IPS-20b (cell line): ENCODE data around the gene LCN12.

ENCODE experiments used
- H3K27ac ChIP-seq: one replicate; pipeline ENCODE4 v1.5.1; 2013; ENCODE audit warnings: low read length
- H3K27me3 ChIP-seq: 2 replicates; pipeline ENCODE4 v1.6.1; 2013; ENCODE audit warnings: mild to moderate bottlenecking, low read length, inconsistent platforms; ENCODE audit not compliant: insufficient read depth
- H3K36me3 ChIP-seq: 2 replicates; pipeline ENCODE4 v1.6.1; 2013; ENCODE audit warnings: low read depth, mild to moderate bottlenecking, inconsistent platforms, low read length, moderate library complexity; ENCODE audit not compliant: insufficient read depth
- H3K4me1 ChIP-seq: 2 replicates; pipeline ENCODE4 v1.6.1; 2013; ENCODE audit warnings: mild to moderate bottlenecking, control low read depth, inconsistent platforms, low read length, moderate library complexity; ENCODE audit not compliant: insufficient read depth
- H3K4me3 ChIP-seq: 2 replicates; pipeline ENCODE4 v1.5.1; 2013; ENCODE audit warnings: mild to moderate bottlenecking, low read length, inconsistent platforms
- H3K9ac ChIP-seq: 2 replicates; pipeline ENCODE4 v1.6.1; 2013; ENCODE audit warnings: low read depth, mild to moderate bottlenecking, inconsistent platforms, low read length, moderate library complexity
- H3K9me3 ChIP-seq: 2 replicates; pipeline ENCODE4 v1.6.1; 2013; ENCODE audit warnings: mild to moderate bottlenecking, low read depth, low read length, inconsistent platforms; ENCODE audit not compliant: insufficient read depth

LCN12 gene, protein sequence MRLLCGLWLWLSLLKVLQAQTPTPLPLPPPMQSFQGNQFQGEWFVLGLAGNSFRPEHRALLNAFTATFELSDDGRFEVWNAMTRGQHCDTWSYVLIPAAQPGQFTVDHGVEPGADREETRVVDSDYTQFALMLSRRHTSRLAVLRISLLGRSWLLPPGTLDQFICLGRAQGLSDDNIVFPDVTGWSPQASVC

DNA sequence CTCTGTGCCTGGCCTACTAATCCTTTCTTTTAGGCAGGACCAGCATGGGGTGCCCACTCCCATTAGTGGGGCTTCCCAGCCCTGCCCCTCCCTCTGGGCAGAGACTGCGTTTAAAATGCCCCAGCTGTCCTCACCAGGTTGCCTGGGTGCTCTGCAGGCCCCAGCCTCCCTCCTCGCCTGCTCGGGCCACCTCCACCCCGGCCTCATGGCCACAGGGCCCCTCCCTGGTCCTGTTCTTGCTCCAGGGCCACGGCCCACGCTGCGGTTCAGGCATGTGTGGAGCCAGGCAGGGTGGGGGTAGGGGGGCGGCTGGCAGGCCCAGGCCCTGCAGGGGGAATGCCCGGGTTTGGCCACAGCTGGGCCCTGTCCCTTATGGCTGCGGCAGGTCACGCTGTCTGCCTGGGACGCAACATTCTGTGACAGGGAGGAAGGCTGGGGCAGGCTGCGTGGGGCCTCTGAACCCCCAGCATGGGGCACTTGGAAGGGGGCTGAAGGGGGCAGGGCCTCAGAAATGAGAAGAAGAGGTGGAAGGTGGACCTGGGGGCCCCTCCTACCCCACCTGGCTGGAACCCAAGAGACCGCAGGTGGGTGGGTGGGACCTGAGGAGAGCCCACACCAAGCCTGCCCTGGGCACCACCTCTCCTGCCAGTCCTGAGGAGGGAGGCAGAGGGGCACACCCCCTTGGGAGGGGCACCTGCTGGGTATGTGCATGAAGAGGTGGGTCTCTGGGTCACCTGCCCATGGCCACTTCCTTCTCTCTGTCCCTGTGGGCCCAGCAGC lies at the start of gene LCN12:
Gene LCN12, plus strand, starts transcription at position 733 of the 780 bp plus-strand sequence. CDS start 55 bp downstream, outside the sequence.
- no peaks in the 10 kb centered on the region for H3K9me3 ChIP-seq
- no peak within 1 kb of the TSS for H3K27ac ChIP-seq

DNA sequence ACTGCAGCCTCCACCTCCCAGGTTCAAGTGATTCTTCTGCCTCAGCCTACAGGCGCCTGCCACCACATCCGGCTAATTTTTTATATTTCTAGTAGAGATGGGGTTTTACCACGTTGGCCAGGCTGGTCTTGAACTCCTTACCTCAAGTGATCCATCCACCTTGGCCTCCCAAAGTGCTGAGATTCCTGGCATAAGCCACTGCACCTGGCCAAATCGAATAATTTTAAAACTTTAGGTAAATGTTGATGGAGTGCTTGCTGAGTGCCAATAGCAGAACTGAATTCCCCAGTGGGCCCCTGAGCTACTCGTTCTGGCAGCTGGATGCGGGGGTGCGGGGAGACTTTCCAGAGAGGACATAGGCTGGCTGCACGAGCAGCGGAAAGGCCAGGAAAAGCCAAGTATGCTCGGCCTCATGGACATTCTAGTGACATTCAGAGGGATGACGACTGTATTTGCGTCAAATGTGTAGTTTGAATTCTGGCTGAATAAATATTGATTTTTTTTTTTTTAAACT lies 49.0 kb upstream of the LCN12 start:
- no peak overlapping the region for H3K9ac ChIP-seq
- H3K27ac ChIP-seq, result no peak overlapping the region

More for the DNA sequence above, at the start of gene LCN12:
- no peak within 1 kb of the TSS for H3K4me3 ChIP-seq
- H3K9ac ChIP-seq, result no peak within 1 kb of the TSS
- H3K27me3 ChIP-seq, result no peaks in the 10 kb centered on the region
- no peaks in the 10 kb centered on the region for H3K36me3 ChIP-seq
- peaks cover 5% of the 10 kb centered on the region; the same call in 1 of the 2 replicates for H3K4me1 ChIP-seq

DNA sequence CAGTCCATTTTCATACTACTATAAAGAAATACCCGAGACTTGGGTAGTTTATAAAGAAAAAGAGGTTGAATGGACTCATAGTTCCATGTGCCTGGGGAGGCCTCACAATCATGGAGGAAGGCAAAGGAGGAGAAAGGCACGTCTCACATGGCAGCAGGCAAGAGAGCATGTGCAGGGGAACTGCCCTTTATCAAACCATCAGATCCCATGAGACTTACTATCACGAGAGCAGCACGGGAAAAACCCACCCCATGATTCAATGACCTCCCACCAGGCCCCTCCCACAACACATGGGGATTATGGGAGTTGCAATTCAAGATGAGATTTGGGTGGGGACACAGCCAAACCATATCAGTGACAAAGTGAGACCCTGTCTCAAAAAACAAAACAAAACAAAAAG lies 45.8 kb upstream of the LCN12 start:
- H3K27ac ChIP-seq, result no peak overlapping the region
- no peaks in the 10 kb centered on the region for H3K27me3 ChIP-seq
- no peaks in the 10 kb centered on the region for H3K4me1 ChIP-seq
- H3K4me3 ChIP-seq, result no peak overlapping the region
- no peak overlapping the region for H3K9ac ChIP-seq
- H3K36me3 ChIP-seq, result peaks cover 73% of the 10 kb centered on the region
- H3K9me3 ChIP-seq, result no peaks in the 10 kb centered on the region

More for the DNA sequence above, 49.0 kb upstream of the LCN12 start:
- Histone ChIP-seq H3K36me3 (peaks cover 73% of the 10 kb centered on the region), H3K9me3 (no peaks in the 10 kb centered on the region), H3K4me3 (no peak overlapping the region), H3K4me1 (no peaks in the 10 kb centered on the region), H3K27me3 (no peaks in the 10 kb centered on the region)

DNA sequence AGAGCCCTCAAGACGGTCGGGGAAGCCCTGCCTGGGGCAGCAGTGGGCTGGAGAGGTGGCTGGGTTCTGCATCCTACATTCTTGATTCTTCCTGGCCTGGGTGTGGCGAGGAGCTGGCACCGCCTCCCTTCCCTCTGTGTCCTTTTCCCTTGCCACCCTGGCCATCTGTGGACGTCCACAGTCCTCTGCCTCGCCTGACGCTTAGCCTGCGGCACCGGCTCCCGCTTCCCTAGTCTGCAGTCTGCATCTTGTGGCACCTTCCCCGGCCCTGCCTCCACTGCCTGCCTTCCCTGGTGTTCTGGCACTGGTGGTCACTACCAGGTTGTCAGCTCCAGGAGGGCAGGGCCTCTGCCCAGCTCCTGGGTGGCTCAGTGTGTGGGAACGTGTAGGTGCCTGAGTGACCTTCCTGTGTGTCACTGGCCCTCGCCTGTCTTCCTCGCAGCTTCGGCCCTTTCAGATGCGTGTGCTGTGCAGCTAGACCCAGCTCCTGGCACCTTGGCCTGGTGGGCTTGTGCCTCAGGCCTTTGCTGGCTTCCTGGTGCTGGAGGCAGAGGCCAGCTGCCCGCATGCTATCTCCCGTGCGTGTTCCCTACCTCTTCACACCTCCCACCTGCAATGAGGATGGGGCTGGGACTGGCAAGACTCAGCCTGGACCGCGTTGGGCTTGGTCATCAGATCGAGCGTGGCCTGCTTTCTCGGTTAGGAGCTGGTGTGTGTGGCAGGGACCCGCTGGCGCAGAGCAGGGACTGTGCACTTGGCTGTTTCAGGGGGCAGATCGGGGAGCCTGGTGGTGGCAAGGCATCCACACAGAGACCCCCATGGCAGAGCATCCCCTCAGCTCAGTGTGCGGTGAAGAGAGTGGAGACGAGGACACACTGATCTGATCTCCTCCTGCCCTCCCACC lies 44.8 kb upstream of the LCN12 start:
- Histone ChIP-seq H3K36me3 (peaks cover 66% of the 10 kb centered on the region), H3K9me3 (no peaks in the 10 kb centered on the region), H3K27ac (no peak overlapping the region), H3K27me3 (no peaks in the 10 kb centered on the region), H3K4me1 (no peaks in the 10 kb centered on the region), H3K9ac (no peak overlapping the region), H3K4me3 (no peak overlapping the region)

DNA sequence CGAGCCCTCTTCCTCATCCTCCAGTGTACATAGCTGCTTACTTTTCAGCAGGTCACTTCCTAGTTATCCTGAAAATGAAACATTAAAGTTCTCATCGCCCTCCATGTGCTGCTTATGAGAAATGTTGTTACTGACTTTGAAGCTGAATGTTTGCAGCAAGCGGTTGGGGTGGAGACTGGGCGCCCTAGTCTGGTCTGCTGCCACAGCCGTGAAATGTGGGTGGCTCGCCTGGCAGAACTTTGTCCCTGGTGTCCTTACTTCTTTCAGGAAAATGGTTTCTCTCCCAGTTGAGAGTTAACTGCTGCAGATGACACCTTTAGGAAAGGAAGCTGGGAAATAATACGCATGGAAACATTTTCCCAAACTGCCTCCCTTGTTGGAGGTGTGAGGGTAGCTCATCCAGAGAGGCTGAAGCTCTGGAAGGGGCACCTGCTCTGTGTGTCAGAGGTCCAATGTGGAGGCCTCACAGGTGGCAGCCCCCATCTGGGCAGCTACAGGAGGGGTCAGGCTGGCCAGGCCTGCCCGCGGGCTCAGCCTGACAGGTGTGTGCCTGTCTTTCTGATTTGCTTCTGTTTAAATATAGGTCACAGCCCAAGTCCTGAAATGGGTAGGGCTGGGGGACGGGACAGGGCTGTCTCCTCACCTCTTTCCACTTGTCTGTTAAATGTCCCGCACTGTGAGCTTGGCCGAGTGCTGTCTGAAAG lies 41.7 kb upstream of the LCN12 start:
- H3K9me3 ChIP-seq, result no peaks in the 10 kb centered on the region
- H3K27ac ChIP-seq, result no peak overlapping the region
- H3K9ac ChIP-seq, result no peak overlapping the region
- no peaks in the 10 kb centered on the region for H3K4me1 ChIP-seq
- no peak overlapping the region for H3K4me3 ChIP-seq
- H3K27me3 ChIP-seq, result no peaks in the 10 kb centered on the region
- H3K36me3 ChIP-seq, result peaks cover 71% of the 10 kb centered on the region

DNA sequence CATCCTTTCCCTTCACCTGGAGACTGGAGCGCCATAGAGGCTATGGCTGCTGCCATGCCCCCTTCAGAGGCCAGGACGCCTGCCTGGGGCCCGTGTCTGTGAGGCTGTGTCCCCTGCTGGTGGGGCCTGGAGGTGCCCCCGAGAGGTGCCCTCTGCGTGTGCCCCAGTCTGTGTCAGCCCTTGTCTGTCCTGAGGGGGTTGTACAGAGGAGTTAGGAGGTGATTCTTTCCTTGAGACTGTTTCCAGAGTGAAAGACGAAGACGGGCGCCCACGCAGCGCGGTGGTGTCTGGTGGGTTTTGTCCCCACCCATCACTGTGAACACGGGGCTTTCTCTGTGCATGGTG lies 41.2 kb upstream of the LCN12 start:
- Histone ChIP-seq H3K9me3 (no peaks in the 10 kb centered on the region), H3K4me1 (no peaks in the 10 kb centered on the region), H3K9ac (no peak overlapping the region), H3K27ac (no peak overlapping the region), H3K27me3 (no peaks in the 10 kb centered on the region), H3K4me3 (no peak overlapping the region), H3K36me3 (peaks cover 74% of the 10 kb centered on the region)

DNA sequence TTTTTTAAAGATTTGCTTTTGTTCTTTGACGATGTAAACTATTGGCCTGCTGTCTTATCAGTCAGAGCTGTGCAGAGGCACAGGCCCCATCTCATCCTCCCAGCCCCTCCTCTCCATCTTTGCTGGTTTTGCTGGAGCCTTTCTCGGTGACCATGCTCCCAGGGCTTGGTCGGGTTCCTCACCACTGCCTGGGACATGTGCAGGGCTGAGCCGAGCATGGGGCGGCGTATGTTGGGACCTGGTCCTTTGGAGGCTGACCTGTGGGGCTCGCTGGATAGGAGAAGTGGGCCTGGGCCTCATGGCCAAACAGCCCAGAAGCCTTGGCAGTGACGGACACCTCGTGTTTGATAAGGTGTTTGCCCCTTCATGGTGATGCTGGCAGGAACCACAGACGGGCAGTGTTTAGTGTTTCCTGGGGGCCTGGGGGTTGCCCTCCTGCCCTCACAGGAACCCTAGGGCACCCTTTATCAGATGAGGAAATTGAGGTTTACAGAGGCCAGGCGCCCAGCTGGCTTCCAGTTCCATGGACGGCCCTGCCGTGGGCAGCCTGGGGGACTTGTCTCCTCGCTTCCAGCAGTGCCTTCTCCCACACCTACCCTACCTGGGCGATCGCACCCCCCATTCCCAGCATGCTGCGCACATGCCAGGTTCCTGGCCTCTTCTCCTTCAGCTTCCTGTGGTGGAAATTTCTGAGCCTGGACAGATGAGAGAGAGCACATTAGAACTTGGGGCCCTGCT lies 38.2 kb upstream of the LCN12 start:
- H3K27ac ChIP-seq, result no peak overlapping the region
- peaks cover 72% of the 10 kb centered on the region for H3K36me3 ChIP-seq
- no peak overlapping the region for H3K4me3 ChIP-seq
- H3K9me3 ChIP-seq, result no peaks in the 10 kb centered on the region
- H3K27me3 ChIP-seq, result no peaks in the 10 kb centered on the region
- H3K4me1 ChIP-seq, result no peaks in the 10 kb centered on the region
- H3K9ac ChIP-seq, result no peak overlapping the region

DNA sequence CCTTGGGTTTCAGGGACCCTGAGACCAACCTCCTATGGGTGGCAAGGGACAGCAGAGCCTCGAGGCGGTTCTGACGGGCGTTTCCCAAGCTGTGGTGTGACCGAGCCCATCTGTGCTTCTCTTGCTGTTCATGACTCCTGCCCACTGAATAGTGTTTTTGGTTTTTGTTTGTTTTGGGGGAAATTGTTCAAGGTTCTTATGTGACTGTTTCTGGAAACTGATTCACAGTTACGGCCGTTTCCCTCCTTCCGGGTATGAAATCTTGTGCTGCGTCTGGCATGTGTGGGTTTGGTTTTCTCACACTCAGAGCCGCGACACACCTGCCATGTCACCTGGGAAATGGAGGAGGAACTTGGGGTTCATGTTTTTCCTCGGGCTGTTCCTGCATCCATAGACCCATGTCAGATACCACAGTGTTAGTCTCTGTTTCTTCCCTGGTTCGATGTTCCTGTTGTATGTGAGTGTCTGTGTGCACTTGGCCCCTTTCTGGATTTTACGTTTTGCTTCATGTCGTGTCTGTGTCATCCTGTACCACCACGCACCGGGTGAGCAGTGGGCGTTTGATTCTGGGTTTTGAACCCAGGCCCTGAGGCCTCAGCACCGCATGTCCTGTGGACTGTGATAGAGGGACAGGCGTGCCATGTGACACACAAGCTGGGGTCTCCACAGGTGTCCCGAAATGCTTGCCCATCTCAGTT lies 36.3 kb upstream of the LCN12 start:
- Histone ChIP-seq H3K27ac (no peak overlapping the region), H3K4me3 (no peak overlapping the region), H3K36me3 (peaks cover 69% of the 10 kb centered on the region), H3K9me3 (no peaks in the 10 kb centered on the region), H3K9ac (no peak overlapping the region), H3K4me1 (no peaks in the 10 kb centered on the region), H3K27me3 (no peaks in the 10 kb centered on the region)

DNA sequence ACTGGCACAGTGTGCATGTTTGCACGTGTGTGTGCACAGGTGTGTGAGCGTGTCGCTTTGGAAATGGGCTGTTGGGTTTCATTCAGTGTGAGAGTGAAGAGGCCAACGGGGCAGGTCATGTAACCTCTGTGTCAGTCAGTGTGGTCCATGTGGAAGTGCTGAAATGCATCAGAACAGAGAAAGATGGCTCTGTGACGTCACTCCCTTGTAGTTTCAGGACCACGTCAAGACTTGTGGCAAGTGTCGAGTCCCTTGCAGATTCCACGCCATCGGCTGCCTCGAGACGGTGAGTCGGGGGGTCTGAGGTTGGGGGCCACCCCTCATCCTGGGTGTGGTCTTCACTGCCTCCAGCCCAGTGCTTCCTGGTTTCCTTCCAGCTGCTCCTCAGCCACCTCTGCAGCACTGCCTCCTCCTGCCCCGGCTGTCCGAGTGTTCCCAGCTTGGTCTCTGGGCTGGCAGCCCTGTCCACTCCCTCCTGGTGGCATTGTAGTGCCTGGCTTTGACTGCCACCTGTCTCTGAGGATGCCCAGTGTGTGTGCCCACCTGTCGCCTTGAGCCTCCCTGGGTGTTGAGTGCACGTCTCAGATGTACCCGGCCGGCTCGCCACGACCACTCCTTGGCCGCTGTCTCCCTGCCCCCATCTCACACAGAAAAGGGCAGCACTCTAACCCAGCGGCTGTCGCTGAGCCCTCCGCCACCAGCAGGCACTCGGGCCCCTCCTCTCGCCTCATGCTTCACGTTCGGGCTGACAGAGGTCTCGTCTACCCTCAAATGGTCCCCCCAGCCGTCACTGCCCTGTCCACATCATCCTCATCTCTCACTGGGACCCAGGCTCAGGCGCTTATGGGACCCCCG lies 35.5 kb upstream of the LCN12 start:
- Histone ChIP-seq H3K27me3 (no peaks in the 10 kb centered on the region), H3K4me3 (no peak overlapping the region), H3K4me1 (no peaks in the 10 kb centered on the region), H3K9me3 (no peaks in the 10 kb centered on the region), H3K36me3 (peaks cover 70% of the 10 kb centered on the region), H3K9ac (no peak overlapping the region), H3K27ac (no peak overlapping the region)

DNA sequence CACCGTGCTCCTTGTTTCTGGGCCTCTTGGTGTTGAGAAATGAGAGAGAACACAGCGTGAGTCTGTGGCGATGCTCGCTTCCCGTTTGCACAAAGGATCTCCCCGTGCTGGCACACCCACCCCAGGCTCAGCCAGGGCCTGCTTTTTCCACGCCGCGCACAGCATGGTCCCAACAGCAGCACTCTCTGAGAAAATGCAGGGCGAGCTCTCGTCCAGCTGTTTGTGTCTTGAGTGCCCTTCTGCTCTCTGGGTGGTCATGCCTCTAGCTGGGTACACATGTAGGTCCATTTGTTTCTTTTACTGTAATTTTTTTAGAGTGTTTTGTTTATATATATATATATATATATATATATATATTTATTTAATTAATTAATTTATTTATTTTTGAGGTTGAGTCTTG lies 34.2 kb upstream of the LCN12 start:
- Histone ChIP-seq H3K4me3 (no peak overlapping the region), H3K36me3 (peaks cover 69% of the 10 kb centered on the region), H3K27ac (no peak overlapping the region), H3K9me3 (no peaks in the 10 kb centered on the region), H3K9ac (no peak overlapping the region), H3K27me3 (no peaks in the 10 kb centered on the region), H3K4me1 (no peaks in the 10 kb centered on the region)
